ENCODE data around the gene AKR1D1.

The AKR1D1 gene

DNA sequence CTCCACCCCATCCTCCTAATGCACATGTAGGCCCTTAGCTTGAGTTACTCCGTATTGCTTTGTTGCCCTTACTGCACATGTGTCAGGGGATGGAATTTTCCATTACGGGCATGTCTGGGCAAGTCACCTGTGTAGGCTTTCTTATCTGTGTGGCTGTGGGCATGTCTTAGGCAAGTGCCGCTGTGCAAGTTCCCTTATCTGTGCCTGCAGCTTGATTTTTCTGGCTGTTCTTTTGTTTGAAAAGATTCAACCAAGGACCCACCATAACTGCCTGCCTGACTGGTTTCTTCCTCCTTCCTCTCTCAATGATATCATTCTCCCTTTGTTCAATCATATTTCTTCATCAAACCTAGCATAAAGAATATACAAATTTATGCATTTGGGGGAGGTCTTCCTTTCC, 88.5 kb downstream of the AKR1D1 start:
- no peaks in the 10 kb centered on the region for H3K36me3 ChIP-seq (ENCODE audit: control insufficient read depth in 2 of 2, insufficient read depth in 2 of 2, low read length in 2 of 2)
- peaks cover 7% of the 10 kb centered on the region in 2 donors for H3K9me3 ChIP-seq (ENCODE audit: control insufficient read depth in 2 of 2, low read length in 2 of 2)
- no peak overlapping the region for H3K4me3 ChIP-seq (ENCODE audit: low read length in 2 of 2)
- H3K9ac ChIP-seq (ENCODE audit: low read length in 2 of 2) = no peak overlapping the region
- no peaks in the 10 kb centered on the region for H3K27me3 ChIP-seq (ENCODE audit: control insufficient read depth in 1 of 2, insufficient read depth in 2 of 2, low read length in 2 of 2)
- H3K4me1 ChIP-seq (ENCODE audit: control insufficient read depth, insufficient read depth, low read length) = no peaks in the 10 kb centered on the region
- no peak overlapping the region for H3K27ac ChIP-seq (ENCODE audit: low read length)

DNA sequence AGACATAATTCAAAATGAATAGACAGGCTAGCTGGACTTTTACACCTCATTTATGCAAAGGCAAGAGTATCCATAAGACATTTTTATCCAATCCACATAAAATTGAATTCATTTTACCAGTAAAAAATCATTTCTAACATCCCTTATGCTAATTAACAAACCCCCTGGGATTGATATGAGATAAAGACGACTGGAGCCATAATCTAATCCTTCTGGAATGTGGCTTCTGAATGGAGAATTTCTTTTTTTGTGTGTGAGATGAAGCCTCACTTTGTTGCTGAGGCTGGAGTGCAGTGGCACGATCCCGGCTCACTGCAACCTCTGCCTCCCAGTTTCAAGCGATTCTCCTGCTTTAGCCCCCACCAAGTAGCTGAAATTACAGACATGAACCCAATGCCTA, 90.4 kb downstream of the AKR1D1 start:
- H3K36me3 ChIP-seq (ENCODE audit: control insufficient read depth in 2 of 2, insufficient read depth in 2 of 2, low read length in 2 of 2) = no peaks in the 10 kb centered on the region
- H3K4me1 ChIP-seq (ENCODE audit: control insufficient read depth, insufficient read depth, low read length) = no peaks in the 10 kb centered on the region
- H3K27me3 ChIP-seq (ENCODE audit: control insufficient read depth in 1 of 2, insufficient read depth in 2 of 2, low read length in 2 of 2) = no peaks in the 10 kb centered on the region
- H3K9ac ChIP-seq (ENCODE audit: low read length in 2 of 2) = no peak overlapping the region
- H3K27ac ChIP-seq (ENCODE audit: low read length) = no peak overlapping the region
- peaks cover 7% of the 10 kb centered on the region in 2 donors for H3K9me3 ChIP-seq (ENCODE audit: control insufficient read depth in 2 of 2, low read length in 2 of 2)
- H3K4me3 ChIP-seq (ENCODE audit: low read length in 2 of 2) = no peak overlapping the region

DNA sequence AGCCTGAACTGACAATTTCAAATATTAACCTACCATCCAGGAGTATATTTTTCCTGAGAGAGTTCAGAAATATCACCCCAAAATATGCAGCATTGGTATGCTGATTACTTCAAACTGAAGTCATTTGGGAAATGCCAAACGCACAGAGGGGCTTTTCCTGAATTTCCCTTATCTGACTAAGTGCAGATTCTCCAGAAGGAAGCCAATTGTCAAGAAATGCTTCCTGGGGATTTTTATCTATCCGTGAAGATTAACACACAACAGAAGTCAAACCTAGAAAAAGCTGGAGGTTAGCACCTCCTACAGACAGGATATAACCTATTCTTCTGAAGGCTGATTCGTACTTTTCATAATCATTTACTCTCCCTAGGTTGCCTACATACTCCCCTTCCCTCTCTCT, 91.0 kb downstream of the AKR1D1 start:
- H3K4me3 ChIP-seq (ENCODE audit: low read length in 2 of 2) = no peak overlapping the region

DNA sequence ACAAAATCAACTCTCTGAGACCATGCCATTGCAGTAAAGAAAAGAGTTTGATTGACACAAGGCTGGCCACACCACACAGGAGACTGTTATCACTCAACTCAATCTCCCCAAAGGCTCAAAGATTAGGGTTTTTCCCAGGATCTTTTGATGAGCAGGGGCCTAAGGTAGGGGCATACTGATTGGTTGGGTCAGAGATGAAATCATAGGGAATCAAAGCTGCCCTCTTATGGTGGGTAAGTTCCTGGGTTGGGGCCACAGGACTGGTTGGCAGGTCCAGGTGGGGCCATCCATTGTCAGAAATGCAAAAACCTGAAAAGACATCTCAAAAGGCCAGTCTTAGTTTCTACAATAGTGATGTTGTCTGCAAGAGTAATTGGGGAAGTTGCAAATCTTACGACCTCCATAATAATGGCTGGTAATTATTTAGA, 91.6 kb downstream of the AKR1D1 start:
- no peaks in the 10 kb centered on the region for H3K27me3 ChIP-seq (ENCODE audit: control insufficient read depth in 1 of 2, insufficient read depth in 2 of 2, low read length in 2 of 2)
- H3K9me3 ChIP-seq (ENCODE audit: control insufficient read depth in 2 of 2, low read length in 2 of 2) = peaks cover 7% of the 10 kb centered on the region in 2 donors
- H3K27ac ChIP-seq (ENCODE audit: low read length) = no peak overlapping the region
- H3K4me1 ChIP-seq (ENCODE audit: control insufficient read depth, insufficient read depth, low read length) = no peaks in the 10 kb centered on the region
- no peaks in the 10 kb centered on the region for H3K36me3 ChIP-seq (ENCODE audit: control insufficient read depth in 2 of 2, insufficient read depth in 2 of 2, low read length in 2 of 2)
- H3K4me3 ChIP-seq (ENCODE audit: low read length in 2 of 2) = no peak overlapping the region
- no peak overlapping the region for H3K9ac ChIP-seq (ENCODE audit: low read length in 2 of 2)

More for the DNA sequence above, 91.0 kb downstream of the AKR1D1 start:
- no peaks in the 10 kb centered on the region for H3K4me1 ChIP-seq (ENCODE audit: control insufficient read depth, insufficient read depth, low read length)
- no peaks in the 10 kb centered on the region for H3K27me3 ChIP-seq (ENCODE audit: control insufficient read depth in 1 of 2, insufficient read depth in 2 of 2, low read length in 2 of 2)
- H3K27ac ChIP-seq (ENCODE audit: low read length) = no peak overlapping the region
- H3K9me3 ChIP-seq (ENCODE audit: control insufficient read depth in 2 of 2, low read length in 2 of 2) = peaks cover 7% of the 10 kb centered on the region in 2 donors
- no peaks in the 10 kb centered on the region for H3K36me3 ChIP-seq (ENCODE audit: control insufficient read depth in 2 of 2, insufficient read depth in 2 of 2, low read length in 2 of 2)
- no peak overlapping the region for H3K9ac ChIP-seq (ENCODE audit: low read length in 2 of 2)

All from stomach smooth muscle (tissue), 2 donors.